Fibroblast of skin of back (primary cell): ENCODE measurements around the gene METRN.

ENCODE experiments used
- DNase-seq: peaks from one replicate; pipeline ENCODE4 v3.0.0-alpha.2; 2013

The METRN gene

GRCh38 chr16:693364-693763 lies 21.6 kb upstream of the METRN start:
- no peak for DNase-seq

DNA sequence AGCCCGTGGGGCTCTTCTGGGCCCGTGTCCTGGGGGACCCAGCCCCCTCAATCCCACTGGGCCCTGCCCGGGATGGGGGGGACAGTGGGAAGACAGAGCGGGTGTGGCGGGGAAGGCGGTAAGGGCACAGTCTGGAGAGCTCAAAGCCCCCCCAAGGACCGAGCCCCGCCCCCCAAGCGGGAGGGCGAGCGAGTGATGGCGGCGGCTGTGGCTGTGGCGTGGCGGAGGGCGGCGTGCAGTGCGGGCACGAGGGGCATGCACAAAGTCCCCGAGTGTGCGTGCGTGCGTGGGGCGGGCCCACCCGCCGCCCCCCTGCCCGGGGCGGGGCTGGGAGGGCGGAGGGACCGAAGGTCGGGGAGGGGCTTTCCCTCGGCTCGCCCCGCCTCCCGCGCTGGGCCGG lies 21.2 kb upstream of the METRN start:
- no peak for DNase-seq

- DNase-seq = no peak
Observed at GRCh38 chr16:694187-694862, 20.6 kb upstream of the METRN start.

GRCh38 chr16:694863-695354 lies 20.0 kb upstream of the METRN start:
- no peak for DNase-seq

DNA sequence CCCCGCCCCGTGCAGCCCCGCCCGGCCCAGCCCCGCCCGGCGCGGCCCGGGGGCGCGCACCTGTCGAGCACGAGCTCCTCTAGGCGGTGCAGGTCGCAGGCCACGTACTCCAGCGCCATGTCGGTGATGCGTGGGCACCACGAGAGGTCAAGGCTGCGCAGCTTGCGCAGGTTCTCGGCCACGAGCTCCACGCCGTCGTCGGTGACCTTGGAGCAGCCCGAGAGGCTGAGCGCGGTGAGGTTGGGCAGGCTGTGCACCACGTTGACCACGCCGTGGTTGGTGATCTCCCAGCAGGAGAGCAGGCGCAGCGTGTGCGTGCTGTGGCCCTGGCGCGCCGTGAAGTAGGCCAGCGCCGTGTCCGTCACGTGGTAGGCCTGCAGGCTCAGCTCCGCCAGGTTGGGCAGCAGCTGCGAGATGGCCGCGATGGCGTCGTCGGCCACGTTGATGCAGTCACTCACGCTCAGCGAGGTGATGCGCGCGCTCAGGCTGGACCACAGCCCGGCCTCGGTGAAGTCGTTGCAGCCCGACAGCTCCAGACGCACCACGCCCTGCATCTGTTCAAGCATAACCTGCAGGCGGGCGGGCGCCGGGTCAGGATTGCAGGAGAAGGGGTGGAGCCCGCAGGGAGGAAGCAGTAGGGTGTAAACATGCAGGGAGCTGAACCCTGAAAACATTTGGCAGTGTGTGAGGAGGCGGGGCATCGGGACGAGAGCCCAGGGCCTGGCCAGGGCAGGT lies 19.4 kb upstream of the METRN start:
- no peak for DNase-seq

GRCh38 chr16:698911-699671 lies 15.8 kb upstream of the METRN start:
- DNase-seq = no peak

DNA sequence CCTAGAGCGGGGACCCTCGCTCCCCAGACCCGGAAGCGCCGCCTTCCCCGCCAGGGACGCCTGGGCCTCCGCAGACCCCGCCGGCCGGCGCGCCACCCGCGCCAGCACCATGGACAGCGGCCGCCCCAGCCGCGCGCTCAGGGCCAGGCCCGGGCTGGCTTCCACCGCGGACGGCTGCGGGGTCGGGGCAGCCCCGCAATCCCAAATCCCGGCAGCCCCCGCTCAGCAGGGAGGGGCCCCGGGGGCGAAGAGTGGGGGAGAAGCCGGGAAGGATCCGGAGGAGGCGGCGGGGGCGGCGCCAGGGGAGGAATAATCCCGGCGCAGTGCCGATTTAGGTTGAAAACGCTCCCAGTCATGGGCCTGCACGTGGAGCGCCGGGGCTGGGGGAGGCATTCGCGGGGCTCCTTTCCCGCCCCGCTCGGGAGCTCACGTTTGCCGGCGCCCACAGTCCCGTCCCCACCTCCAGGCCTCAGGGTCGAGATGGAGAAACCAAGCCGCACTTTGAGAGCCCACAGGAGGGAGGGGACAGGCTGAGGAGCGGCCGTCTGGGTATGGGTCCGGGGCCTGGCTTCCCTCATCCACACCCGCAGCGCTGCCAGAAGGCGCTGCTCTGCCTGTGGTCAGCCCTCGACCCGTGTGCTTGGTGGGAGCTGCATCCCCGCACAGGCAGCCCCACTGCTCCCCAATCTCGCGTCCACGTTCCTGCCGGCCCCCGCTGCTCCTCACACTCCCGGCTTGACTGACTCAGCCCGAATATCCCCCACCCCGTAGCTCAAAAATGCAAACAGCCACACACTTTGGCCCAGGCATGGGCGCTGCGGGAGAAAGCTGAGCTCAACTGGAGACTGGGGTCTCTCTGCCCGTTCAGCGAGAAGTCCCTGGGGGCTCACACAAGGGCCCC lies 14.0 kb upstream of the METRN start:
- no peak for DNase-seq

GRCh38 chr16:702341-702740 lies 12.6 kb upstream of the METRN start:
- no peak for DNase-seq

DNA sequence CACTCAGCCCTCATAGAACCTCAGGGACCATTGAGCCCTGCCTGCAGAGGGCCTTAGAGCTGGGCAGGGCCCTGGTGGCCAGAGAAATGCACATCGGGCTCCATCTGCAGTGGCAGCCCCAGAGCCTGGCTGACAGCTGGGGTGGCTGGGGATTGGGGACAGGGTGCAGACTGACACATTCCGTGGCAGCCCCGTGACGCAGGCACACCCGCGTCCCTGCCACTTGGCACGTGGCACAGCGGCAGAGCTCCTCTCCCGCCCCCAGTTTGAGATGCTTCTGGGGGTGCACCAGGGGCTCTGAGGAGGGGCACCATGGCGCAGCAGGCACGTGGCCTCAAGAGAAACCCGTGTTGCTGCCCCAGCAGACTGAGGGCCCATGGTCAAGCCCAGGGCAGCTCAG lies 11.5 kb upstream of the METRN start:
- DNase-seq = no peak

DNA sequence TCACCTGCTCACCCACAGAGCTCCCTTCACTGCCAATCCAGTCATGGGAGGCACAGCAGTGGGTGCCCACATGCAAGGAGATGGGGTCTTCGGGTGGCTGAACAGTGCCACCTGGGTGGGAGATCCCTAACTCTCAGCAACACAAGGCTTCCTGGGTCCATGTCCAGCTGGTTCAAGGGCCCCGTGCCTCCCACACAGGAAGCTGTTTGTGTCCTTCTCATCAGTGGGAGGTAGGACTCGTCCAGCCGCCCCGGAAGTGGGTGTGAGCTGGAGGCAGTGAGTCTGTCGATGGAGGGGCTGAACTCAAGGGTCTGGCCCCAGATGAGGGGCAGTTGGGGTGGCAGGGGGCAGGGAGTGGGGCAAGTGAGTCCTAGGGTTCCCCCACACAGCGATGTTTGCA lies 10.9 kb upstream of the METRN start:
- no peak for DNase-seq

GRCh38 chr16:704552-705380 lies 10.2 kb upstream of the METRN start:
- no peak for DNase-seq

- no peak for DNase-seq
Observed at GRCh38 chr16:705431-706188, 9.3 kb upstream of the METRN start, which contains the start of gene FBXL16. FBXL16 (minus strand) TSS chr16:705801; CDS start chr16:697405, 8,396 bp downstream.

- no peak for DNase-seq
Observed at GRCh38 chr16:706189-707061, 8.5 kb upstream of the METRN start.

DNA sequence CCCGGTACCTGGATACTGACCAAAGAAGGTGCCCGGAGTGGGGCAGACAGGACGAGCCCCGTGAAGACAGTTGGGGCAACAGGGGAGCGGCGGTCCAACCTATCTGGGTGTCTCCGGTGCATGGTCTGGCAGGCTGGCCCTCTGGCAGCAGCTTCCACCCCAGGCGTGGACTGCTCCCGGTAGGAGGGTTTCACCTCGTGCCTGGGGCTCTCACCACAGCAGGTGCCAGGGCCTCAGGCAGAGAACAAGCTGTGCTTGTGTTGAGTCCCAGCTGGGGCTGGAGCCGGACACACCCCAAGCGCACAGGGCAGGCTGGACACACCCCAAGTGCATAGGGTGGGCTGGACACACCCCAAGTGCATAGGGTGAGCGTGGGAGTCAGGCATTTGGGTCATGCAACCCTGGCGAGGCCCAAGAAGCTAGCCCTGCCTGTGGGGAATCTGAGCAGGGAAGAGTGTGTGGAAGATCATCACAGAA lies 7.8 kb upstream of the METRN start:
- DNase-seq = no peak

GRCh38 chr16:708019-708418 lies 6.9 kb upstream of the METRN start:
- DNase-seq = no peak

GRCh38 chr16:708959-709358 lies 6.0 kb upstream of the METRN start:
- no peak for DNase-seq

DNA sequence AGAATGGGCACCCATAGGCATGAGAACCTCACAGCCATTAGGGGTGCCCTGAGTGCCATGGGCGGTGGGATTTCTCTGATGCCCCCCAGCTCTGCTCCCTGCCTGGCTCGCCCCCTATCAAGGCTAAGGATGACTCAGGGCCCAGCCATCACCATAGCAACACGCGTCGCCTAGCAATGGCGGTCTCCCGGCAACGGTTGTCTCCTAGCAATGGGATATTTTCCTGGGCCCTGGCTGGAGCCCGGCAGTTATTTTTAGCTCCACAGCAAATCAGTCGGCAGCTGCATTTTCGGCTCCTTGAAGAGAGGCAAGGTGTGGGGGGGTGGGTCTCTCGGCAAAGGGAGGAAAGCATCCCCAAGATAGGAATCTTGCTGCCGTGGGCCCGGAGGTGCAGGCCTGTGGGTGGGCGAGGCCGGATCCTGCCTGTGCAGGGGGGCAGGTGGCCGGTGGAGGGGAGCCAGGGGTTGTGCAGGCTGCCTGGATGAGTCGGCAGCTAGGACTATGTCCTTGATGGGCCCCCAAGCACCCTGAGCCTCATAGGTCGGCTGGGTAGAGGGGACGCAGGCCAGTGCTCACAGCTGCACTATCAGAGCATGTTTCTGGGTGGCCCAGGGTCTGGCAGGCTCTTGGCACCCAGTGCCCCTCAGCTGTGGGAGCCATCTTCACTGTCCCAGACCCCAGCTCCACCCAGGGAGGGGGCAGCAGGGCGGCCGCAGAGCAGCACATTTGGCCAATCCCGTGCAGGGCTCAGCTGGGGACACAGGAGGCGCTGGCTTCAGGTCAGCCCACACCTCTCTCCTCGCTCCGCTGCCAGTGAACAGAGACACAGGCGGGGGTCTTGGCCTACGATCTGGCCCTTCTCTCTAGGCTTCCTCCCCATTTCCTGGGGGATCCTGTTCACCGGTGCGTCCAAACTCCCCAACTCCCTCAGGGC lies 5.1 kb upstream of the METRN start:
- DNase-seq = peak; percentile 85

DNA sequence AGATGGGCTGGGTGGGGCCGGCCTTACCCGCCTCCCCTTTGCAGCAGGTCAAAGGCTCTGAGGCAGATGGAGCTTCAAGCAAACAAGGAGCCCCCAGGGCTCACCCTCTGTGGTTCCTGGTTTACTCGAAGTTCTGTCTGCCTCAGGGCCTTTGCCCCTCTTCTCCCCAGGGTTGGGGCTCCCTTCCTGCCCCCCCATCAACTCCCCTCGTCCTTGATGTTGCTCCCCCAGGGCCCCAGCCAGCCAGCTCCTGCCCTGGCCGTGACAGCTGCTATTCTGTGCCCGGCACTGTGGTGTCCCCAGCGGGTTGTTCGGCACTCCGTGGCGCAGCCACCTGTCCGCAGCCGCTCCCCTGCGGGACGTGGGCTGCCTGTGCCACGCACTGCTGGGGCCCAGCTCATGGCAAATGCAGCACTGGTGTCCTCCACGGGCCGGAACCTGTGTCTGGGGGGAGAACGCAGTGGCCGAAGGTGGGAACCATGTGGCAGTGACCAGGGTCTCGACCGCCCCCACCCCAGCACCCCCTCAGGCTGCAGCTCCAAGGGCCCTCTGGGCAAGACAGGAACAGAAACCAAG lies 4.3 kb upstream of the METRN start:
- DNase-seq = no peak
